ENCODE data around the gene CRELD2. TPM values are rescaled to one million over a fixed set of nuclear protein-coding genes. Genes with fewer than 3 reads are reported as not detected.

The CRELD2 gene
- total and polyA plus RNA-seq, 2 of the 13 experiments (the other 11 are each of a cell fraction or from before 2014, with no cell fraction given), result 17.2 to 44.7 TPM

GRCh38 chr22:49884503-49885260, 33.8 kb upstream of the CRELD2 start:
- CTCF ChIA-PET (ENCODE audit: low intra/inter-chr PET ratio, low total read pairs), result no interaction called here
- 93% methylated on average over 19 of the region's 31 CpGs for WGBS (ENCODE audit: low lambda C conversion rate)
- peaks cover 30% of the 10 kb centered on the region for H3K79me2 ChIP-seq (ENCODE audit: insufficient read depth, low read length)
- TF ChIP-seq CAMTA2 (CRISPR knock-in tag; IDR thresholded peaks at IDR 0.05; ENCODE audit: borderline replicate concordance) (no peak), DMTF1 (CRISPR knock-in tag; IDR thresholded peaks at IDR 0.05) (no peak), RFX1 (IDR thresholded peaks at IDR 0.05) (no peak), ZNF776 (CRISPR knock-in tag; IDR thresholded peaks at IDR 0.05) (no peak), DR1 (CRISPR knock-in tag; IDR thresholded peaks at IDR 0.05) (no peak), ZFYVE20 (CRISPR knock-in tag; IDR thresholded peaks at IDR 0.05; ENCODE audit: borderline replicate concordance, low read depth) (no peak), TBX2 (CRISPR knock-in tag; IDR thresholded peaks at IDR 0.05; ENCODE audit: borderline replicate concordance) (no peak), NCOR1 (IDR thresholded peaks at IDR 0.05; ENCODE audit: borderline replicate concordance, low read length) (no peak), HMG20B (CRISPR knock-in tag; conservative IDR thresholded peaks at IDR 0.05) (no peak), SRSF9 (IDR thresholded peaks at IDR 0.05; ENCODE audit: borderline replicate concordance, insufficient read depth, low read depth, low read length, poor library complexity, severe bottlenecking) (no peak), U2AF2 (IDR thresholded peaks at IDR 0.05; ENCODE audit: low read depth, low read length) (no peak), ETS1 (CRISPR knock-in tag; IDR thresholded peaks at IDR 0.05) (no peak), ZBTB39 (CRISPR knock-in tag; IDR thresholded peaks at IDR 0.05) (no peak), ZC3H13 (CRISPR knock-in tag; IDR thresholded peaks at IDR 0.05) (no peak), YY1 (IDR thresholded peaks at IDR 0.05; ENCODE audit: insufficient read depth, insufficient replicate concordance, low read depth, low read length) (no peak), ZNF574 (CRISPR knock-in tag; IDR thresholded peaks at IDR 0.05) (no peak)

More at GRCh38 chr22:49884503-49885260, 33.8 kb upstream of the CRELD2 start:
- DNase-seq (ENCODE audit: low spot score) (no peak), ATAC-seq (no peak), FAIRE-seq (no peak)
- POLR2A ChIA-PET, result no interaction called here
- intact Hi-C loops (cut with micrococcal nuclease; ENCODE audit: unreplicated experiment), result no loop called here
- Histone ChIP-seq H3K9ac (ENCODE audit: insufficient read depth, low read depth, low read length) (no peak overlapping the region), H3K4me1 (ENCODE audit: insufficient read depth, low read length) (no peaks in the 10 kb centered on the region), H3K27ac (ENCODE audit: extremely low read length, insufficient read depth, low read length) (no peak overlapping the region), H2AFZ (ENCODE audit: low read length) (no peak overlapping the region), H3K9me3 (ENCODE audit: low read length) (no peaks in the 10 kb centered on the region), H4K20me1 (ENCODE audit: insufficient read depth, low read length) (no peaks in the 10 kb centered on the region; the same call in 1 of the 2 replicates), H3K36me3 (replicated peaks in 1 of 2; ENCODE audit: control insufficient read depth in 1 of 2, insufficient read depth in 2 of 2, low read length in 2 of 2) (peaks cover 18 to 54% of the 10 kb centered on the region in 2 experiments), H3K27me3 (ENCODE audit: control insufficient read depth in 1 of 2, insufficient read depth in 2 of 2, low read length in 2 of 2) (no peaks in the 10 kb centered on the region), H3K4me2 (ENCODE audit: low read depth, low read length) (no peak overlapping the region), H3K4me3 (replicated peaks in 1 of 3; ENCODE audit: insufficient read depth in 1 of 3, low read depth in 2 of 3, low read length in 3 of 3) (no peak overlapping the region)
- BruUV-seq (replicated peaks), result no TSS peak
- in situ Hi-C loops (cut with HindIII; ENCODE audit: extremely low pct_ligation_motif_present, low pct_unique_long_range_greater_than_20kb), result no loop called here

All from HepG2 (cell line).